MM.1S (cell line): ENCODE data around the gene KRT2.
A peak's percentile ranks its signal among the peaks of the same experiment; 100 is the strongest.

Experiments used
- DNase-seq: peaks from one replicate; pipeline ENCODE4 v3.0.0-alpha.2; 2015
- H2AFZ ChIP-seq: fragments of 300-600 bp; sonication (generic); 2 replicates; pipeline ENCODE4 v1.6.0; 2016; ENCODE audit warnings: antibody characterized with exemption, low read length
- H3F3A ChIP-seq: fragments of 300-600 bp; sonication (generic); 2 replicates; pipeline ENCODE4 v1.6.1; 2016; ENCODE audit warnings: mild to moderate bottlenecking, antibody characterized with exemption, low read length, moderate library complexity, mixed read lengths; ENCODE audit not compliant: insufficient read depth
- H3K27ac ChIP-seq: fragments of 300-600 bp; sonication (generic); 2 replicates; pipeline ENCODE4 v1.5.1; 2016; ENCODE audit warnings: mild to moderate bottlenecking, low read length
- H3K27me3 ChIP-seq: fragments of 300-600 bp; sonication (generic); replicated peaks from 2 replicates; pipeline ENCODE4 v1.6.0; 2016; ENCODE audit warnings: low read length; ENCODE audit not compliant: insufficient read depth
- H3K36me3 ChIP-seq: fragments of 300-600 bp; sonication (generic); replicated peaks from 2 replicates; pipeline ENCODE4 v1.6.1; 2016; ENCODE audit warnings: mild to moderate bottlenecking, low read length, mixed read lengths; ENCODE audit not compliant: insufficient read depth
- H3K4me1 ChIP-seq: fragments of 300-600 bp; sonication (generic); 2 replicates; pipeline ENCODE4 v1.6.1; 2016; ENCODE audit warnings: low read length, mixed read lengths
- H3K4me2 ChIP-seq: fragments of 300-600 bp; sonication (generic); 2 replicates; pipeline ENCODE4 v1.6.0; 2016; ENCODE audit warnings: low read depth, low read length
- H3K4me3 ChIP-seq: fragments of 300-600 bp; sonication (generic); 2 replicates; pipeline ENCODE4 v1.5.1; 2016; ENCODE audit warnings: low read length, mixed read lengths
- H3K79me2 ChIP-seq: fragments of 300-600 bp; sonication (generic); 2 replicates; pipeline ENCODE4 v1.6.1; 2016; ENCODE audit warnings: mixed run types, low read length, mixed read lengths
- H3K9ac ChIP-seq: fragments of 300-600 bp; sonication (generic); 2 replicates; pipeline ENCODE4 v1.6.1; 2016; ENCODE audit warnings: low read length, mixed read lengths
- H3K9me2 ChIP-seq: fragments of 300-600 bp; sonication (generic); replicated peaks from 2 replicates; pipeline ENCODE4 v1.6.1; 2016; ENCODE audit warnings: mild to moderate bottlenecking, low read length, mixed read lengths; ENCODE audit not compliant: insufficient read depth
- H3K9me3 ChIP-seq: fragments of 300-600 bp; sonication (generic); replicated peaks from 2 replicates; pipeline ENCODE4 v1.6.1; 2016; ENCODE audit warnings: mild to moderate bottlenecking, low read length, mixed read lengths; ENCODE audit not compliant: insufficient read depth
- H4K20me1 ChIP-seq: fragments of 300-600 bp; sonication (generic); 2 replicates; pipeline ENCODE4 v1.6.1; 2016; ENCODE audit warnings: mild to moderate bottlenecking, low read length, moderate library complexity, mixed read lengths; ENCODE audit not compliant: insufficient read depth
- CTCF ChIP-seq: fragments of 300-600 bp; sonication (generic); IDR thresholded peaks from 2 replicates; pipeline ENCODE4 v1.5.1; 2016; ENCODE audit warnings: antibody characterized with exemption, low read length, mixed read lengths
- EZH2 ChIP-seq: fragments of 300-600 bp; sonication (generic); optimal IDR thresholded peaks from 2 replicates; pipeline ENCODE3; 2017; ENCODE audit warnings: low read depth, mild to moderate bottlenecking, antibody characterized with exemption, low read length, mixed read lengths
- EZH2phosphoT487 ChIP-seq: fragments of 300-600 bp; sonication (generic); IDR thresholded peaks from 2 replicates; pipeline ENCODE4 v1.6.1; 2018; ENCODE audit warnings: antibody characterized with exemption, low read length

KRT2 gene

GRCh38 chr12:52669426-52669825, 17.4 kb upstream of the KRT2 start:
- no peaks in the 10 kb centered on the region for H3K79me2 ChIP-seq
- no peaks in the 10 kb centered on the region for H3F3A ChIP-seq
- H3K9me2 ChIP-seq = no peaks in the 10 kb centered on the region
- H3K36me3 ChIP-seq = no peaks in the 10 kb centered on the region
- H3K27ac ChIP-seq = no peak overlapping the region
- no peak overlapping the region for H3K4me3 ChIP-seq
- no peaks in the 10 kb centered on the region for H3K9me3 ChIP-seq
- no peak for DNase-seq
- no peak overlapping the region for H3K4me2 ChIP-seq
- no peak overlapping the region for H3K9ac ChIP-seq
- no peak for TF ChIP-seq EZH2
- TF ChIP-seq EZH2phosphoT487 = no peak
- no peak for TF ChIP-seq CTCF
- no peak overlapping the region for H2AFZ ChIP-seq
- no peaks in the 10 kb centered on the region for H3K4me1 ChIP-seq
- peaks cover 71% of the 10 kb centered on the region for H3K27me3 ChIP-seq
- H4K20me1 ChIP-seq = no peaks in the 10 kb centered on the region

GRCh38 chr12:52667931-52668330, 15.9 kb upstream of the KRT2 start:
- H3K36me3 ChIP-seq = no peaks in the 10 kb centered on the region
- DNase-seq = no peak
- H4K20me1 ChIP-seq = no peaks in the 10 kb centered on the region
- H3K4me3 ChIP-seq = no peak overlapping the region
- TF ChIP-seq EZH2phosphoT487 = no peak
- no peak for TF ChIP-seq EZH2
- no peak for TF ChIP-seq CTCF
- no peaks in the 10 kb centered on the region for H3K9me2 ChIP-seq
- no peaks in the 10 kb centered on the region for H3K79me2 ChIP-seq
- H3K4me2 ChIP-seq = no peak overlapping the region
- H3K4me1 ChIP-seq = no peaks in the 10 kb centered on the region
- peaks cover 66% of the 10 kb centered on the region for H3K27me3 ChIP-seq
- H2AFZ ChIP-seq = no peak overlapping the region
- no peaks in the 10 kb centered on the region for H3K9me3 ChIP-seq
- H3F3A ChIP-seq = no peaks in the 10 kb centered on the region
- no peak overlapping the region for H3K27ac ChIP-seq
- H3K9ac ChIP-seq = no peak overlapping the region

GRCh38 chr12:52667509-52667908, 15.5 kb upstream of the KRT2 start:
- Histone ChIP-seq H3K27ac (no peak overlapping the region), H3K79me2 (no peaks in the 10 kb centered on the region)
- no peak for DNase-seq

More at GRCh38 chr12:52667509-52667908, 15.5 kb upstream of the KRT2 start:
- Histone ChIP-seq H3K4me3 (no peak overlapping the region), H3K36me3 (no peaks in the 10 kb centered on the region), H3K4me2 (no peak overlapping the region), H3K9me3 (no peaks in the 10 kb centered on the region), H3K4me1 (no peaks in the 10 kb centered on the region), H3K27me3 (peaks cover 62% of the 10 kb centered on the region), H2AFZ (no peak overlapping the region), H3K9me2 (no peaks in the 10 kb centered on the region), H3F3A (no peaks in the 10 kb centered on the region), H3K9ac (no peak overlapping the region), H4K20me1 (no peaks in the 10 kb centered on the region)
- TF ChIP-seq EZH2 (no peak), CTCF (peak; percentile 12)
